Renal cortical epithelial cell (primary cell): ENCODE data around the gene ABCG4. TPM values are rescaled to one million over a fixed set of nuclear protein-coding genes. Genes with fewer than 3 reads are reported as not detected.
"Not testable (repeated sequence)": the region's sequence is repeated elsewhere in the genome, so short reads cannot be mapped to it uniquely, and the experiment has no call there.

Experiments
- DNase-seq: peaks from one replicate; pipeline ENCODE4 v3.0.0-alpha.2; 2011; ENCODE audit warnings: low read depth
- total RNA-seq: library from RNA; depleted of rRNA; stranded (reverse); fragments of >200 nt; gene quantifications from 2 replicates; pipeline ENCODE4 v1.2.3, GENCODE V29; 2014

The ABCG4 gene
- total RNA-seq, 1 donor from 2014 or later, result 0.15 TPM

DNA sequence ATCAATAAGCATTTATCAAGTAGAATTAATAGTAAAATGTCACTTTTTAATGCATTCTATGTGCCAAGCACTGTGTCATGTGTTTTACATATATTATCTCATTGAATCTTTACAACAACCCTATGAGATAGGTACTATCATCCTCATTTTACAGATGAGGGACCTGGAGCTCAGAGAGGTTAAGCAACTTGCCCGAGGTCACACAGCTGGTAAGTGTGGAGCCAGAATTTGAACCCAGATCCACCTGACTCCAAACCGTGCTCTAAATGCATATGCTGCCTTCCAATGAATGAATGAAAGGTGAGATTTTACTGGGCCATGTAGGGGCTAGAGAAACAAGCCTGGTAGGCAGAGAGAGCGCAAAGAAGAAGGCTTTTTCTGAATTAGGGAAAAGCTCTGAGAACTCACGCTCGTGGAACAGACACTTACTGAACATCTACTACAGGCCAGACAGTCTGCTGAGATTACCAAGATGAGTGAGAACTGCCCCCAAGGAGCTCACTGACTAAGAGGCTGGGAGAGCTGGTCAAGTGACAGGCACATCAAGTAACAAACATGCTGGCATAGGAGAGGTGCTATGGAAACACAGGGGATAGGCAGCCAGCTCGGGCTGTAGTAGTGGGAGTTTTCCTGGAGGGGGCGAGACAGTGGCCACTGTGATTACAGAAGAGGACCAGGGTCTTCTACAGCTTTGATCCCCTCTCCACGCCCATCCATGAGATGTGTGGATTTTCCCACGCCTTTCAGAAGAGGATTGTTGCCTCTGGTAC lies 4.4 kb downstream of the ABCG4 start:
- DNase-seq, result no peak

DNA sequence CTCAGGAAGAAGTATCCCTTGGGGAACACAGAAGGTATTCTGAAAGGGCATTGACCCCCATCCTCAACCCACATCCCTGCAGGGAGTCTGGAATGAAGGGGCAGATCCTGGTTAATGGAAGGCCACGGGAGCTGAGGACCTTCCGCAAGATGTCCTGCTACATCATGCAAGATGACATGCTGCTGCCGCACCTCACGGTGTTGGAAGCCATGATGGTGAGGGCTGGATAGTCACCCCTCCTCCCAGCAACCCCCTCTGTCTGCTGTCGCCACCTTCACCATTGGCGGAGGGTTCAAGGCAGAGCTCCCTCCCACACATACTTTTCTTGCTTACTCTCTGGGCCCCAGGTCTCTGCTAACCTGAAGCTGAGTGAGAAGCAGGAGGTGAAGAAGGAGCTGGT lies 5.3 kb downstream of the ABCG4 start:
- no peak for DNase-seq

DNA sequence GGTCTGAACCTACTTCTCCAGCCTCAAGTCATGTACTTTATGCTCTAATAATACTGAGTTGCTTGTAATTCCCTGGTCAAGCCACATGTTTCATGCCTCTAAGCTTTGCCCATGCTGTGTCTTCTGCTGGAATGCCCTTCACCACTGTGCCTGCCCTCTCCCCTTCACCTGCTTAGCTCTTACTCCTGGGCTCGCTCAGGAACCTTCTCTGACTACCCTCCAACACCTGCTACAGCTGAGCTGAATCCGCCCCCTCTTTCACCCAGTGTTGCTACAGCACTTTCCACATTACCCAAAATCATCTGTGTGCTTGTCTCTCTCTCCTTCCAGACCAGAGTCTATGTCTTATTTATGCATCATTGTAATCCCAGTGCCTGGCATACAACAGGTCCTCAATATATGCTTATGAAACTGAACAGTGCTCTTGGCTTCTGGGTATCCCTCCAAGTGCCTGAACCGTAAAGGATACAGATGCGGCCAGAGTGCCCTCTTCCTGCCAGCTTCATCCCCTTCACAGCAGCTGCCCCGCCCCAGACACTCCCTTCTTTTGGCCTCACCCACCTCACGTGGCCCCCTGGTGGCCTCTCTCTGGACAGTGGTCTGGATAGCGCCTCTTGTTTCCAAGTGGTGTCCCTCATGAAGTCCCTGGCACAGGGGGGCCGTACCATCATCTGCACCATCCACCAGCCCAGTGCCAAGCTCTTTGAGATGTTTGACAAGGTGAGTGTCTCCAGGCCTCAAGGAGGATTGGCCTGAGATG lies 7.1 kb downstream of the ABCG4 start:
- no peak for DNase-seq

DNA sequence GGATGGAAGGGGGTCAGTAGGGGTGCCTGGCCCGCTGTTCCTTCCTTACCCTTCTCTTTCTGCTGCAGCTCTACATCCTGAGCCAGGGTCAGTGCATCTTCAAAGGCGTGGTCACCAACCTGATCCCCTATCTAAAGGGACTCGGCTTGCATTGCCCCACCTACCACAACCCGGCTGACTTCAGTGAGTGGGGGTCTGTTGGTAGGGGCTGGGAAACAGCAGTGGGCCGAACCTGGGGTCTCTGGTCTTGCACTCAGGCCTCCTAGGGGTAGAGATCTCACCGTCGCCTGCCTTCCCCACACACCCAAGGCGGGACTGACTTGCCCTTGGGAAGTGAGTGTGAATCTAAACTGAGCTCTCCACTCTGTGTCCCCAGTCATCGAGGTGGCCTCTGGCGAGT lies 7.6 kb downstream of the ABCG4 start:
- no peak for DNase-seq

DNA sequence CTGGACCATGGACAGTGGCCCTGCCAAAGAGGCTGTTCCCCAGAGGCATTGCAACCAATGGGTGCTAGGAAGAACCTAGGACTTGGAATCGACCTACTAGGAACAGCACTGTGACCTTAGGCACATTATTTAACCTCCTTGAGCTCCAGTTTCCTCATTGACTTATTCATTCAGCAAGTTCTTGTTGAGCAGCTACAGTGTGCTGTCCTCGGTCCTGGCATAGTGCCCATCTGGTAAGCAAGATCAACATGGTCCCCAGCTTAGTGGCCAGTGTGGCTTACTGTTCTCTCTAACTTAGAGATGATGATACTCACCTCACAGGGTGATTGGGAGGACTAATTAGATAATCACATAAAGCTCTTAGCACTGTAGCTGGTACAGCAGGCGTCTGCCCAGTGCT lies 8.2 kb downstream of the ABCG4 start:
- DNase-seq, result no peak

DNA sequence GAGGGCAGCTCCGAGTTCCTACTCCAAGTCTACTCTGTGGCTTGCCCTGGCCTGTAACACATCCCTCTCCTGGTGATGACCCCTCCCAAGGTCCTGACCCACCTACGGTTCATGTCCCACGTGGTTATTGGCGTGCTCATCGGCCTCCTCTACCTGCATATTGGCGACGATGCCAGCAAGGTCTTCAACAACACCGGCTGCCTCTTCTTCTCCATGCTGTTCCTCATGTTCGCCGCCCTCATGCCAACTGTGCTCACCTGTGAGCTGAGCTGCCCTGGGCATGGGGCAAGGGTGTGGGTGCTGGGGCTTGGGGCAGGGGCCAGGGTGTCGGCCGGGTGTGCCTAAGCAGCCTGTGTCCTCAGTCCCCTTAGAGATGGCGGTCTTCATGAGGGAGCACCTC lies 9.6 kb downstream of the ABCG4 start:
- no peak for DNase-seq

DNA sequence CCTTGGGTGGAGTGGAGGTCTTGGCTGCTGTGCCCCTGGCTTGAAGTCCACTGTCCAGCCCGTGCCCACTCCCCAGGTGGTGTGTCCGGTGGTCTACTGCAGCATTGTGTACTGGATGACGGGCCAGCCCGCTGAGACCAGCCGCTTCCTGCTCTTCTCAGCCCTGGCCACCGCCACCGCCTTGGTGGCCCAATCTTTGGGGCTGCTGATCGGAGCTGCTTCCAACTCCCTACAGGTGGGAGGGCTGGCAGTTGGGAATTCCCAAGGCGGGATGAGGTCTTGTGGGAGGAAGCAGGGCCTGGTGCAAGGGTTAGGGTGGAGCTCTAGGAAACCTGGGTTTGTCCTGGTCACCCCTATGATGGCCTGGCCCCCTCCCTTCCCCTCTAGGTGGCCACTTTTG lies 11.3 kb downstream of the ABCG4 start:
- DNase-seq, result no peak

DNA sequence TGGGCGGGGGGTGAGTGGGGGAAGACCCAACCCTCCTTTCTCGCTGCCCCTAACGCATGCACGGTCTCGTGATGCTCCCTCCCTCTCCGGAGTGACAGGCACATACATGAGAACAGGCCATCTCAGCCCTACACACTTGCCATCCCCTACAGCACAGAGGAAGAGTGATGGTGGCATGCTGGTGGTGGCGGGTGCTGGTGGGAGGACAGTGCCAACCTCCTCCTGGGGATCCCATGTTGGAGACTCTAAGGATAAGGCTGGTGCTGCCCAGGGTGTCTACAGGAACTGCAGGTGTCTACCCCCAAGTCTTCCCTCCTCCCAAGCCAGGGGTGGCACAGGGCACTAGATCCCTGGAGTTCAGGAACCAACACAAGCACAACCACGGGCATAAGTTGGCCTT lies 13.0 kb downstream of the ABCG4 start:
- DNase-seq, result no peak

DNA sequence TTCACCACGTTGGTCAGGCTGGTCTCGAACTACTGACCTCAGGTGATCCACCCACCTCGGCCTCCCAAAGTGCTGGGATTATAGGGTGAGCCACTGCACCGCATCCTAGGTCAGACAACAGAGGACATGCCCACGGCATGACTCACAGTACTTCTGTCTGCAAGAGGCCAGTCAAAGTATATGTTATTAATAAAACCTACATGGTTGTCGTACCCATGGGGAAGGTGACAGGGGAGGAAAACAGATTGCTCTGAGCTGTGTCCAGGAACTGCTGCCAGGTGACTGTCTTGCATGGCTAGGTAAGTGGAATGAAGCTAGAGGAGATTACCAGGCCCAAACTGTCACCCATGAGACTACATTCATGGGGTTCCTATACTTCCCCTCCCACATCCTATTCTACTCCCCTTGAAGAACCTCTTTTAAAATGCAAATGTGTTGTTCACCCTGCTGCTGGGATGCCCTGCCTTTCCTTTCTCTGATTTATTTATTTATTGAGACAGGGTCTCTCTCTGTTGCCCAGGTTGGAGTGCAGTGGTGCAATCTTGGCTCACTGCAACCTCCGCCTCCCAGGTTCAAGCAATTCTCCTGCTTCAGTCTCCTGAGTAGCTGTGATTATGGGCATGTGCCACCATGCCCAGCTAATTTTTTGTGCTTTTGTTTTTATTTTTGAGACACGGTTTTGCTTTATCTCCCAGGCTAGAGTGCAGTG lies 17.7 kb downstream of the ABCG4 start:
- peak; percentile 89 for DNase-seq

DNA sequence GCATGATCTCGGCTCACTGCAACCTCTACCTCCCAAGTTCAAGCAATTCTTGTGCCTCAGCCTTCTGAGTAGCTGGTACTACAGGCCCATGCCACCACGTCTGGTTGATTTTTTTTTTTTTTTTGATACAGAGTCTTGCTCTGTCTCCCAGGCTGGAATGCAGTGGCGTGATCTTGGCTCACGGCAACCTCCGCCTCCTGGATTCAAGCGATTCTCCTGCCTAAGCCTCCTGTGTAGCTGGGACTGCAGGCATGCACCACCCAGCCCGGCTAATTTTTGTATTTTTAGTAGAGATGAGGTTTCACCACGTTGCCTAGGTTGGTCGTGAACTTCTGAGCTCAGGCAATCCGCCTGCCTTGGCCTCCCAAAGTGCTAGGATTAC lies 18.2 kb downstream of the ABCG4 start:
- not testable (repeated sequence) for DNase-seq

DNA sequence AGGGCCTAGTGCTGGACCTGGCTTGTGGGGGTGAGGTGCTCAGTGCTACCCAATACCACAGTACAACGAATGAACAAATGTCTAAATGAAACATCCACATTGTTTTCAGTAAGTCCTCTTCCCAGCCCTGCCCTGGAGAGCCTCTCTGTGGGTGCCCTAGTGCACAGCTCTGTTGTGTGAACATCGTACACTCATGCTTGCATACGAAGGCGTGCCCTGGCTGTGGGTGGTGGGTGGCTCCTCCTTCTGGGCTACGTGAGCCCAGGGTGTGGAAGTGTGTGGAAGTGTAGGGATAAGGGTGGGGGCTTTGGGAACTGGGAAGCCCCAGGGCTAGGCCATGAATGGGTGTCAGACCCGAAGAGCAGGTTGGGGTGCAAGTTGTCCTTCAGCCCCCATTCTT lies 19.1 kb downstream of the ABCG4 start:
- no peak for DNase-seq

DNA sequence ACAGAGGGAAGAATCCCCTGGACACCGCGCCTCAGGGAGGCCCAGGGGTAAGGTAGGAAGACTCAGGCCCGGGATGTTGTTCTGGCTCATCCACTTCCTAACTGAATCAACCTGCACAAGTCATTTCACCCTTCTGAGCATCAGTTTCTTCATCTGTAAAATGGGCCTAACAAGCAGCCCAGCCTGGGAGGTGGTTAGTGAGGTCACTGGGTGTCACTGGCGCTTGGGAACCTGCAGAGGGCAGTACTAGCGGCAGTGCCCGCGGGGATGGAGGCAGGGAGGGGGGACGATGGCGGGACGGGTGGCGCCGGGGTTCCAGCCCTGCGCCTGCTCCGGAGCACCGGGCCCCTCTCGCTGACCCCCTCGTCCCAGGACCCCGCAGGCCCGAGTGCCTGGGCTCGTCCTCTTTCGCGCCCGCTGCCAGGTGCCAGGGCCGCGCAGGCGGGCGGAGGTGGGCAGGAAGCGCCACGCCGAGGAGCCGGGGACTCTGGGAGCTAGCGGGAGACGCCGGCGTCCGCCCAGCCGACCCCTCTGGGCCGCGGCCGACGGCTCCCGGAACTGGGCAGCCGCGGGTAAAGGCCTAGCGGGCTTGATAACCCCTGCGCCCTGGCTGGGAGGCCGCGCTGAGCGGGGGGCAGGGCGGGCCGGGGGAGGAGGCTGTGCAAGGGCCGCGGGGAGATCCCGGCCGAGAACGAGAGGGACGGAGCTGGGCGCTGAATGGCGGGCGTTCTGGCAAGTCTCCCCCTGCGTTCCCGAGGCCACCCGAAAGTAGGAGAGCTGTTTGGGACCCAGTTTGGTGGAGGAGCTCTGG lies 19.8 kb downstream of the ABCG4 start, which contains the start of gene NLRX1:
Gene NLRX1, plus strand, starts transcription at position 255 of the 811 bp plus-strand sequence. CDS start 2,679 bp downstream, outside the sequence.
- DNase-seq, result peak; percentile 64

DNA sequence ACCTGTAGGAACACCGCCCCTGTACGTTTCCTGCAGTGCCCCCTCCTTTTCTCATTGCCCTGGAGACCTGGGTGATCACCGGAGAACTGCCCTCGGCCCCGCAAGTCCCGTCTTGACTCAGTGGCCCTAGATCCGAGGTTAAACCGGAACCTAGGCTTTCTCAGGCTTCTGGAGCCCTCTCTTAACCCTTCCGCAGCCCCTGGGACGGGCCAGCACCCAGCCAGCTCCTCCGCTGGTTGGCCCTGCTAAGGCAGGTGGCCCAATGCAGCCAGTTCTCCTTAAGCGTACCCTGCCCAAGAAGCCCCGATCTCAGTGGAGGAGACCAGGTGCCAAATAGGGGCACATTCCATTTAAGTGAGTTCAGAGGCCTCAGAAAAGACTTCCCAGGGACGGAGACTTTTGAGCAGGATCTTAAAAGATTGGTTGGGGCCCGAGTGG lies 20.4 kb downstream of the ABCG4 start:
- DNase-seq, result peak; percentile 61

DNA sequence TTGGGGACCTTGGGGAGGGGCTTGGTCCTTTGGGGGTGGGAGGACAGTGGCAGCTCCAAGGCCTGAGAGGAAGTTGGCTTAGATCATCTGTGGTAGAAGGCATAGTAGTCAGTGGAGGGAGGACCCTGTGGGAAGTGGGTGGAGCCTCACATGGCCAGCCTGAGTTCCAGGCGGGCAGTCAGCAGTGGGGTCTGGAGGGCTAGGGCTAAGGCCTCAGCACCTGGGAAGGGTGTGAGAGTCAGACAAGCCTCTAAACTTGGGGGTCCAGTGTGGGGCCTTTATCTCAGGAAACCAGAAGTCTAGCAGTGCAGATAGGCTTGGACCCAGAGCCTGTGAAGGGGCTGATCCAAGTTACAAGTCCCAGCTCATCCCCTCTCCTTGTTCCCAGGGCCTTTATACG lies 23.7 kb downstream of the ABCG4 start:
- DNase-seq, result no peak

DNA sequence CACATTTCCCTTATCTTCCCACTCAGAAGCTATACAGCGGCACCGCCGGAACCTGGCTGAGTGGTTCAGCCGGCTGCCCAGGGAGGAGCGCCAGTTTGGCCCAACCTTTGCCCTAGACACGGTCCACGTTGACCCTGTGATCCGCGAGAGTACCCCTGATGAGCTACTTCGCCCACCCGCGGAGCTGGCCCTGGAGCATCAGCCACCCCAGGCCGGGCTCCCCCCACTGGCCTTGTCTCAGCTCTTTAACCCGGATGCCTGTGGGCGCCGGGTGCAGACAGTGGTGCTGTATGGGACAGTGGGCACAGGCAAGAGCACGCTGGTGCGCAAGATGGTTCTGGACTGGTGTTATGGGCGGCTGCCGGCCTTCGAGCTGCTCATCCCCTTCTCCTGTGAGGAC lies 24.6 kb downstream of the ABCG4 start:
- DNase-seq, result no peak

DNA sequence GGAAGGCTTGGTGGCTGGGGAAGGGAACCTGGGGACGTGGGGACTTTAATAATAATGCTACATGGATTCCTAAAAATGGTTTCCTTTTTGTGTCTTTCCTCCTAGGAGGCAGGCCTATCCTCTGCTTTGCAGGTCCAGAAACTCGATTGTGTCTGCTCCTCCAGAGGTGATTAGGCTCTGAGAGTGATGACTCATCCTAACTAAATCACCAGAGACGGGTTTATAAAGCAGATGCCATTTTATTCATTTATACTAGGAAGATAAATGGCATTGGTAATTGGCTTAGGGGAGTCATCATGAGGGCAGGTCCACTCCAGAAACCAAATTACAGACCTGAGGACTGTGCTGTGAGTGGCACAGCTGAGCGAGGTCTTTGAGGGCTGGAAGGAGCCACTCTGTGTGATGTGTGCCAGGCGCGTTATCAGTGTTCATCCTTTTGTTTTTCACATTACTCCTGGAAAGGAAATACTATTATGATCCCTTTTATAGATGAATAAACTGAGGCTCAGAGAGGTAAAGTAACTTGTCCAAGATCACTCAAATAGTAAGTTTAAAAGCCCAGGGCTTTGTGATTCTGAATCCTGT lies 26.7 kb downstream of the ABCG4 start:
- peak; percentile 51 for DNase-seq

DNA sequence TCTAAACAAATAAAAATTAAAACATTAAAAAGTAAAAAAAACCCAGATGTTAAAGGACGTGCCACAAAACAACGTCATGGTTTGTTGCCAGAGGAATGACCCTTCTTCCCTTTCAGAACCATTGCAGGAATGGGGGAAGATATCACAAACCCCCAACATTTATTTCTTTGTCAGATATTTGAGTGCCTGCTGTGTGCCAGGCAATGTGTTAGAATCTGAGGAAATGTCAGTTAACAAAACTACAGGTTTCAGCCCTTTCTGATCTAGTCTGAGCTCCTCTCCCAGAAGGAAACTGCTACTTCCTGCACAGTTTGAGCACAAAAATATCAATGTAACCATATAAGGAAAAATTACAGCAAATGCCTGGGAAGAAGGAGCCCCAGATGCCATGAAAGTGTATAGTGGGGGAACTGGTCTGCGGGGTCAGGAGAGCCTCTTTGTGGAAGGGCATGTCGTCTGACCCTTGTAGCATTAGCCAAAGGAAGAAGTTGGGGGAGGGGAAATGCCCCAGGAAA lies 29.4 kb downstream of the ABCG4 start:
- no peak for DNase-seq

DNA sequence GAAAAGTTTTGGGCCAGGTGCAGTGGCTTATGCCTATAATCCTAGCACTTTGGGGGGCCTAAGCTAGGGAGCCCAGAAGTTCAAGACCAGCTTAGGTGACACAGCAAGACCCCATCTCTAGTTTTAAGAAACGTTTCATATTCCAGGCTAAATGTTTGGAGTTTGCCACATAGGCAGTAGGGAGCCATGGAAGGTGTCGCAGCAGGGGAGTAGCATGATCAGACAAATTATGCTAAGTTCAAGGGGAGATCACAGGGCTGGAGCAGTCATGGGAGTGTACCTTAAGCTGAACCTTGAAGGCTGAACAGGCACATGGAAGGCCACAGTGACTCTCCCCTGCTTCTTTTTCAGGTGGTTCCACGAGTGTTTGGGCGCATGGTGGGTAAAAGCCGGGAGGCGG lies 30.5 kb downstream of the ABCG4 start:
- no peak for DNase-seq

DNA sequence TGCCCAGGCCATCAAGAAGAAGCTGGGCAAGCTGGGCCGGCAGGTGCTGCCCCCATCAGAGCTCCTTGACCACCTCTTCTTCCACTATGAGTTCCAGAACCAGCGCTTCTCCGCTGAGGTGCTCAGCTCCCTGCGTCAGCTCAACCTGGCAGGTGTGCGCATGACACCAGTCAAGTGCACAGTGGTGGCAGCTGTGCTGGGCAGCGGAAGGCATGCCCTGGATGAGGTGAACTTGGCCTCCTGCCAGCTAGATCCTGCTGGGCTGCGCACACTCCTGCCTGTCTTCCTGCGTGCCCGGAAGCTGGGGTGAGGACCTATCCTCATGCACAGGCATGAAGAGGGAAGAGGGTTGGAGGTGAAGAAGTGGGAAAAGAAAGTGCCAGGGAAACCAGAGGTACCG lies 31.1 kb downstream of the ABCG4 start:
- DNase-seq, result no peak

DNA sequence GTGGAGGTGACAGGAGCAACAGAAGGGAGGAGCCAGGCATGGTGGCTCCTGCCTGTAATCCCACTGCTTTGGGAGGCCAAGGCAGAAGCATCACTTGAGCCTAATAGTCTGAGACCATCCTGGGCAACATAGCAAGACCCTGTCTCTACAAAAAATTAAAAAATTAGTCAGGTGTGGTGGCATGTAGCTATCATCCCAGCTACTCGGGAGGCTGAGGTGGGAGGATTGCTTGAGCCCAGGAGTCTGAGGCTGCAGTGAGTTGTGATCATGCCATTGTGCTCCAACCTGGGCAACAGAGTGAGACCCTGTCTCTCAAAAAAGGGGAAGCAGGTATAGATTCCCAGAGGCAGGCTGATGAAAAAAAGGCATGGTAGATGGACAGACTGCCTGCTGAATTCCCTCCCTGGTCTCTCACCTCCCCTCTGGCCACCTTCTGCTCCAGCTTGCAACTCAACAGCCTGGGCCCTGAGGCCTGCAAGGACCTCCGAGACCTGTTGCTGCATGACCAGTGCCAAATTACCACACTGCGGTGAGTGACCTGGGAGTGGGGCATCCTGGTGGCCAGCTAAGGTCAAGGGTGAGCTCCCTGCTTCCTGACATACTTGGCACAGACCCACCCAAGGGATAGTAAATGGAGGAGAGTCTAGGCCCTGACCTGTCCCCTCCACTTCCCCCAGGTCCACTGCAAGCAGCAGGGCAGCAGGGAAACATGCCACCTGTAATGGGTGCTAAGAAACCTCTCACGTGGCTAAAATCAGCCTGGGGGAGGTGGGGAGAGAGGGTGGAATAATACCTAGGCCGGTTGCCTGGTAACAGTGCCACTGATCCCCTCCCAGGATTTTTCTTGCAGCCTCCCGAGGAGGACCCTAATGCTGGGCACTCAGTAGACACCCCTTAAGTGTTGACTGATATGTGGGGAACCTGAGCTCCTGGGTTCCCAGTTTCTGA lies 32.2 kb downstream of the ABCG4 start:
- DNase-seq, result no peak
